SH-SY5Y (cell line): ENCODE data around the gene CRABP2.

Experiments
- GATA2 ChIP-seq: IDR thresholded peaks from 2 replicates; pipeline ENCODE4 v1.6.1; 2011; ENCODE audit warnings: mild to moderate bottlenecking, low read depth, low read length
- GATA3 ChIP-seq: IDR thresholded peaks from 2 replicates; pipeline ENCODE4 v1.6.1; 2011; ENCODE audit warnings: low read depth, mild to moderate bottlenecking, low read length, moderate library complexity

DNA sequence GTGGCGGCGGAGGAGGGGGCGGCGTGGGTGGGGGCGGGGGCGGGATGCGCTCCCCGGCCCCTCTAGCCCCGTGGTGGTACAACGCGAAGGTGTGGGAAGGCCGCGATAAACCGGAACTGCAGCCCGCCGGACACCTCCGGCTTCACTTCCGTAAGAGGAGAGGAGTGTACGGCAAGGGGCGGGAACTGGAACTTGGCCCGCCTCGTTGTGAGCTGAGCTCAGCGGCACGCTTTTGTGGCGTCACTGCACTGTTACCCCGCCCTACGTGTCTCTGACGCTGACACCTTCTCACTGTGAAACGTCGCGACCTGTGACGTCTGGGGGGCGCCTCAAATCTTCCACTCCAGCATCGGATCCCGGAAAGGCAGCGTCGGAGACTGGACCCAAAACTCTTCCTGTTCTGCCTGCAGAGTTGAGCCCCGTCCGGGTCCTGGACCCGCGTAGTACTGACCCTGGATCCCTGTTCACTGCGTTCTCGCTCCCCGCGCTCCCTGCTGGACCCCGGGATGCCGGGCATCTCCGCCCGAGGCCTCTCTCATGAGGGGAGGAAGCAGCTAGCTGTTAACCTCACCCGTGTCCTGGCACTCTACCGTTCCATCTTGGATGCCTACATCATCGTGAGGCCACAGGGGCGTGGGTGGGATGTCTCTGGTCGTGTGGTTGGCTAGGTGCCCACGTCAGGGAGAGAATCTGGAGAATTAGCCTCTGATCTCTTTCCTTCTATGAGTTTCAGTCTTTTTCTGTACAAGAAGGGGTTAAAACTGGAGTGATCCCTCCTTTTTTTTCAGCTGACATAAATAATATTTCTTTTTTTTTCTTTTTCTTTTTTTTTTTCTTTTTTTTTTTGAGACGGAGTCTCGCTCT is 23.4 kb upstream of the CRABP2 start, which contains the start of gene ISG20L2:
- TF ChIP-seq GATA2 (no peak), GATA3 (no peak)
